Fibroblast of pulmonary artery (primary cell): Measurements from ENCODE around the gene PI3.

Experiments
- DNase-seq: peaks from one replicate; pipeline ENCODE4 v3.0.0-alpha.2; 2010; ENCODE audit warnings: low read depth
- H3K4me3 ChIP-seq: replicated peaks from 2 replicates; pipeline ENCODE4 v1.5.1; 2011; ENCODE audit warnings: low read depth, mild to moderate bottlenecking, control low read depth, low read length, moderate library complexity
- CTCF ChIP-seq: IDR thresholded peaks from 2 replicates; pipeline ENCODE4 v1.5.1; 2011; ENCODE audit warnings: mild to moderate bottlenecking, control low read depth, low read length, inconsistent platforms; ENCODE audit errors: missing control alignments

Gene PI3

GRCh38 chr20:45183084-45183483, 8.4 kb downstream of the PI3 start:
- H3K4me3 ChIP-seq: no peak overlapping the region
- no peak for DNase-seq
- no peak for TF ChIP-seq CTCF

- no peak for DNase-seq
Observed at GRCh38 chr20:45187693-45188092, 13.0 kb downstream of the PI3 start.

GRCh38 chr20:45189067-45189609, 14.4 kb downstream of the PI3 start:
- no peak for TF ChIP-seq CTCF
- no peak for DNase-seq
- no peak overlapping the region for H3K4me3 ChIP-seq

More at GRCh38 chr20:45187693-45188092, 13.0 kb downstream of the PI3 start:
- no peak for TF ChIP-seq CTCF
- no peak overlapping the region for H3K4me3 ChIP-seq

DNA sequence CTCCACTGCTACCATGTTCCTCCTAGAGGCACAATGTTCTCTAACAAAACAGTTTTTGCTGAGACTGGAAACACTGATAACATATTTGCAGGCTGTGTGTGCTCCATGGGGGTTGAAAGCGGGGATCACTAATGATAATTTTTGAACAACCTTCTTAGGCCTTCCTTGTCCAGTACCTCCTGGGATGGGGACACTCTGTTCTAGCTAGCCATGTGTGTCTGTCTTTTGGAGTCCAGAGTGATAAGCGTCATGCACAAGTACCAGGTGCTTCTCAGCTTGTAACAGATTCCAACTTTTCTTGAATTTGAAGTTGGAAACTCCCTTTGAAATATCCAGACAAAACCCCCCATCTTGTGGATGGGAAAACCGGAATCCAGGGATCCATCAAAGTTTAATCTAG, 15.2 kb downstream of the PI3 start:
- no peak overlapping the region for H3K4me3 ChIP-seq
- DNase-seq: no peak
- TF ChIP-seq CTCF: no peak

GRCh38 chr20:45191926-45192325, 17.2 kb downstream of the PI3 start:
- TF ChIP-seq CTCF: no peak

DNA sequence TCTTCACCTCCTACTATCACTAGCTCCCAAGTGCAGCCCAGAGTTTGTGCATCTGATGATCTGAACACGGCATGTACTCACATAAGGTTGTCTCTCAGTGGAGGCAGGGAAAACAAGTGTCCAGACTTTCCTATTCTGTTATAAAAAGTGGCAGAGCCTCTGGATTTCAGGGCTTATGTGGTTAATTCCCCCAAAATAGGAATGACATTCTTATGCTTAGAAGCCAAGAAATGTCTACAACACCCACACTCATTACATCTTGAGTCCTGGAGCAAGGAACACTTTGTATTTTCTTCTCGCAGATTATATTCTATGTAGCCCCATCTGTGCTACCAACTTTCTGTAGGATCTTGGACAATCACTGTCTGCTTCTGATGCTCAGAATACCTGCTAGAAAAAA, 18.6 kb downstream of the PI3 start:
- H3K4me3 ChIP-seq: no peak overlapping the region
- DNase-seq: no peak
- TF ChIP-seq CTCF: no peak

More at GRCh38 chr20:45191926-45192325, 17.2 kb downstream of the PI3 start:
- H3K4me3 ChIP-seq: no peak overlapping the region
- DNase-seq: no peak

- H3K4me3 ChIP-seq: no peak within 1 kb of the TSS
- no peak for TF ChIP-seq CTCF
- DNase-seq: no peak
Observed at GRCh38 chr20:45206725-45207124, 32.0 kb downstream of the PI3 start, which contains the start of gene SEMG1. Gene SEMG1, plus strand, starts transcription at chr20:45207033. Its CDS starts 21 bp downstream, at chr20:45207054.
